ENCODE data around the gene TRAPPC1.

The TRAPPC1 gene

GRCh38 chr17:7931709-7932482 is at the start of gene TRAPPC1, which contains the start of gene CNTROB:
TRAPPC1 (minus strand) TSS chr17:7931946; CDS start chr17:7931829, 117 bp downstream.
CNTROB (plus strand) TSS chr17:7932206; CDS start chr17:7933080, 874 bp downstream.
- peak within 1 kb of the TSS; percentile 98 for H3K4me3 ChIP-seq (ENCODE audit: control insufficient read depth, low read depth, low read length)
- no peak for TF ChIP-seq CTCF (IDR thresholded peaks at IDR 0.05; ENCODE audit: control insufficient read depth, insufficient read depth, low read depth, low read length, missing control alignments)

GRCh38 chr17:7977805-7978204 is 46.1 kb upstream of the TRAPPC1 start:
- no peak overlapping the region for H3K4me3 ChIP-seq (ENCODE audit: control insufficient read depth, low read depth, low read length)
- no peak for TF ChIP-seq CTCF (IDR thresholded peaks at IDR 0.05; ENCODE audit: control insufficient read depth, insufficient read depth, low read depth, low read length, missing control alignments)
- no peak for DNase-seq (ENCODE audit: low read depth)

More at GRCh38 chr17:7931709-7932482, at the start of gene TRAPPC1, which contains the start of gene CNTROB:
- DNase-seq (ENCODE audit: low read depth): peak; percentile 95

- TF ChIP-seq CTCF (IDR thresholded peaks at IDR 0.05; ENCODE audit: control insufficient read depth, insufficient read depth, low read depth, low read length, missing control alignments): no peak
- H3K4me3 ChIP-seq (ENCODE audit: control insufficient read depth, low read depth, low read length): no peak overlapping the region
- no peak for DNase-seq (ENCODE audit: low read depth)
Measured at GRCh38 chr17:7977039-7977438, 45.3 kb upstream of the TRAPPC1 start.

- no peak for DNase-seq (ENCODE audit: low read depth)
Measured at GRCh38 chr17:7974638-7975131, 42.9 kb upstream of the TRAPPC1 start.

GRCh38 chr17:7972131-7972785 is 40.5 kb upstream of the TRAPPC1 start:
- DNase-seq (ENCODE audit: low read depth): no peak
- peak; percentile 28 for TF ChIP-seq CTCF (IDR thresholded peaks at IDR 0.05; ENCODE audit: control insufficient read depth, insufficient read depth, low read depth, low read length, missing control alignments)
- no peak overlapping the region for H3K4me3 ChIP-seq (ENCODE audit: control insufficient read depth, low read depth, low read length)

More at GRCh38 chr17:7974638-7975131, 42.9 kb upstream of the TRAPPC1 start:
- H3K4me3 ChIP-seq (ENCODE audit: control insufficient read depth, low read depth, low read length): no peak overlapping the region
- TF ChIP-seq CTCF (IDR thresholded peaks at IDR 0.05; ENCODE audit: control insufficient read depth, insufficient read depth, low read depth, low read length, missing control alignments): no peak

GRCh38 chr17:7971651-7972050 is 39.9 kb upstream of the TRAPPC1 start:
- H3K4me3 ChIP-seq (ENCODE audit: control insufficient read depth, low read depth, low read length): no peak overlapping the region
- DNase-seq (ENCODE audit: low read depth): no peak
- TF ChIP-seq CTCF (IDR thresholded peaks at IDR 0.05; ENCODE audit: control insufficient read depth, insufficient read depth, low read depth, low read length, missing control alignments): no peak
